Neural progenitor cell (in vitro differentiated cells): Measurements from ENCODE around the gene ZNF732.

Experiments used
- EZH2 ChIP-seq: fragments of 200-600 bp; sonication (generic); IDR thresholded peaks from 2 replicates; pipeline ENCODE4 v1.6.1; 2017; ENCODE audit warnings: antibody characterized with exemption, mild to moderate bottlenecking, moderate library complexity
- TF ChIP-seq, protein P1 (sequence below): fragments of 200-600 bp; sonication (generic); IDR thresholded peaks from 2 replicates; pipeline ENCODE4 v1.5.1; 2017; ENCODE audit warnings: antibody characterized with exemption, mild to moderate bottlenecking

DNA sequence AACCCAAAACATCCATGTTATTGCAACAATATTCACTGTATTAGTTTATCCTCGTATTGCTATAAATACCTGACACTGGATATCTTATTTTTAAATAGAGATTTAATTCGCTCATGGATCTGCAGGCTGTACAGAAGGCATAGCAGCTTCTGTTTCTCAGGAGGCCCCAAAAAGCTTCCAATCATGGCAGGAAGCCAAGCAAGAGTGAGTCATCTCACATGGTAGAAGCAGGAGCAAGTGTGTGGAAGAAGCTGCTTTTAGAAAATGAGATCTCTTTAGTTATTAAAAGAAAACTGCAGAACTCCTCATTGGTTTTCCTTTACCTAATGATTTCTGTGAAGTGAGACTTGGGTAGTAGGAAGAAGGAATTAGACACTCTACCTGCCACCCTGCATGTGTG lies 16.4 kb downstream of the ZNF732 start:
- TF ChIP-seq, protein P1, sequence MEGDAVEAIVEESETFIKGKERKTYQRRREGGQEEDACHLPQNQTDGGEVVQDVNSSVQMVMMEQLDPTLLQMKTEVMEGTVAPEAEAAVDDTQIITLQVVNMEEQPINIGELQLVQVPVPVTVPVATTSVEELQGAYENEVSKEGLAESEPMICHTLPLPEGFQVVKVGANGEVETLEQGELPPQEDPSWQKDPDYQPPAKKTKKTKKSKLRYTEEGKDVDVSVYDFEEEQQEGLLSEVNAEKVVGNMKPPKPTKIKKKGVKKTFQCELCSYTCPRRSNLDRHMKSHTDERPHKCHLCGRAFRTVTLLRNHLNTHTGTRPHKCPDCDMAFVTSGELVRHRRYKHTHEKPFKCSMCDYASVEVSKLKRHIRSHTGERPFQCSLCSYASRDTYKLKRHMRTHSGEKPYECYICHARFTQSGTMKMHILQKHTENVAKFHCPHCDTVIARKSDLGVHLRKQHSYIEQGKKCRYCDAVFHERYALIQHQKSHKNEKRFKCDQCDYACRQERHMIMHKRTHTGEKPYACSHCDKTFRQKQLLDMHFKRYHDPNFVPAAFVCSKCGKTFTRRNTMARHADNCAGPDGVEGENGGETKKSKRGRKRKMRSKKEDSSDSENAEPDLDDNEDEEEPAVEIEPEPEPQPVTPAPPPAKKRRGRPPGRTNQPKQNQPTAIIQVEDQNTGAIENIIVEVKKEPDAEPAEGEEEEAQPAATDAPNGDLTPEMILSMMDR: no peak
- no peak for TF ChIP-seq EZH2
